IPS-11a (cell line): Measurements from ENCODE around the gene GRPR.
"Not testable (repeated sequence)": the region's sequence is repeated elsewhere in the genome, so short reads cannot be mapped to it uniquely, and the experiment has no call there.

ENCODE experiments used
- H3K4me3 ChIP-seq: one replicate; pipeline ENCODE4 v1.5.1; 2013; ENCODE audit warnings: low read depth, low read length, control low read depth

The GRPR gene

GRCh38 chrX:16137416-16138107, 14.2 kb downstream of the GRPR start:
- H3K4me3 ChIP-seq = no peak overlapping the region

GRCh38 chrX:16138108-16138427, 14.7 kb downstream of the GRPR start:
- H3K4me3 ChIP-seq = no peak overlapping the region

- no peak overlapping the region for H3K4me3 ChIP-seq
Observed at GRCh38 chrX:16140448-16140847, 17.1 kb downstream of the GRPR start.

GRCh38 chrX:16140983-16141382, 17.6 kb downstream of the GRPR start:
- H3K4me3 ChIP-seq = no peak overlapping the region

- H3K4me3 ChIP-seq = no peak overlapping the region
Observed at GRCh38 chrX:16141422-16142245, 18.3 kb downstream of the GRPR start.

GRCh38 chrX:16142246-16142558, 18.8 kb downstream of the GRPR start:
- no peak overlapping the region for H3K4me3 ChIP-seq

- H3K4me3 ChIP-seq = no peak overlapping the region
Observed at GRCh38 chrX:16143968-16144367, 20.6 kb downstream of the GRPR start.

- H3K4me3 ChIP-seq = no peak overlapping the region
Observed at GRCh38 chrX:16144420-16144819, 21.1 kb downstream of the GRPR start.

- H3K4me3 ChIP-seq = not testable (repeated sequence)
Observed at GRCh38 chrX:16145093-16145492, 21.7 kb downstream of the GRPR start.

GRCh38 chrX:16145656-16146055, 22.3 kb downstream of the GRPR start:
- H3K4me3 ChIP-seq = no peak overlapping the region

- no peak overlapping the region for H3K4me3 ChIP-seq
Observed at GRCh38 chrX:16148896-16149295, 25.5 kb downstream of the GRPR start.

GRCh38 chrX:16155581-16156096, 32.3 kb downstream of the GRPR start:
- no peak overlapping the region for H3K4me3 ChIP-seq

GRCh38 chrX:16156692-16157331, 33.4 kb downstream of the GRPR start:
- no peak overlapping the region for H3K4me3 ChIP-seq

GRCh38 chrX:16160729-16161128, 37.4 kb downstream of the GRPR start:
- no peak overlapping the region for H3K4me3 ChIP-seq

- not testable (repeated sequence) for H3K4me3 ChIP-seq
Observed at GRCh38 chrX:16161173-16161572, 37.8 kb downstream of the GRPR start.

GRCh38 chrX:16162391-16162790, 39.0 kb downstream of the GRPR start:
- H3K4me3 ChIP-seq = no peak overlapping the region

- H3K4me3 ChIP-seq = no peak overlapping the region
Observed at GRCh38 chrX:16164748-16165147, 41.4 kb downstream of the GRPR start.

GRCh38 chrX:16167181-16167580, 43.8 kb downstream of the GRPR start, which contains the start of gene MAGEB17:
Gene MAGEB17 (plus strand): TSS chrX:16167481. CDS start chrX:16170383, 2,902 bp downstream.
- H3K4me3 ChIP-seq = no peak within 1 kb of the TSS

GRCh38 chrX:16171039-16171438, 47.7 kb downstream of the GRPR start:
- no peak overlapping the region for H3K4me3 ChIP-seq

- no peak overlapping the region for H3K4me3 ChIP-seq
Observed at GRCh38 chrX:16171944-16172343, 48.6 kb downstream of the GRPR start.

GRCh38 chrX:16172391-16172790, 49.0 kb downstream of the GRPR start:
- no peak overlapping the region for H3K4me3 ChIP-seq
